ENCODE measurements around the gene ALK.

ALK gene

GRCh38 chr2:29607038-29607420 is 314.4 kb downstream of the ALK start:
- no peak for DNase-seq (ENCODE audit: low read depth)

DNA sequence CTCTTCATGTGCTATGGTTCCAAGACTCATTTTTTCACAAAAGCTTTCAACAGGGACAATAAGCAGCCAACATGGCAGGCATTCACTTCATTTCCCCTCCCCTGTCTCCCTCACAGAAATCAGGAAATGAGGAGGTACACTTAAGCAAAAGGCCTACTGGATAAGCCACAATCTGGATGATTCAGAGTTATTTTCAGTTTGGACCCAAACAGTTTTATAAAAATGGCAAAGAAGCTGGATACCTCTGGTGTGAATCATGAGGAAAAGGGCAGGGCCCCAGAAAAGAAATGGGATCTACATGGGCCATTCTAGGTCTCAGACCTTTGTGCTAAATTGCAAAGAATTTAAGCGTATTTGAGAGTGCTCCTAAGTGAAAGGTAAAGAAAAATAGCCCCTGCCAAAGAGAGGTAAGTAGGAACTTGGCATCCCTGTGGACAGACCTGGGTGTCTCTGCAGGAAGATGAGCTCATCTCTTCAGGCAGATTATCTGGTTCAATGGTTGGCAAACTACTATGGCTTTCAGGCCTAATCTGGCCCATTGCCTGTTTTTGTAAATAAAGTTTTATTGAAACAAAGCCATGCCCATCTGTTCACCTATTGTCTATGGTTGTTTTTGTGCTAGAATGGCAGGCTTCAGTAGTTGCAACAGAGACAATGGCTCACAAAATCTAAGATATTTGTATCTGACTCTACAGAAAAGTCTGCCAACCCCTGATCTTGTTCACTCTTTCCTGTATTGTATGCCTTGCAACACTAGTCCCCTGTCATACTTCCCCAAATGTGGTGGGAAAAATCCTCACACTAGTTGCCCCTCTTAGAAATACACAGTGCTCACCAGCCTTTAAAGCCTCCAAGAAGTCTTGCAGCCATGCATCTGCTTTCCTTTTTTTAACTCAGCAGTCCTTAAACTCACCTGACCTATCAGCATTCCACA is 315.0 kb downstream of the ALK start:
- DNase-seq (ENCODE audit: low read depth) = no peak

- no peak for DNase-seq (ENCODE audit: low read depth)
Measured at GRCh38 chr2:29603341-29603740, 318.0 kb downstream of the ALK start.

DNA sequence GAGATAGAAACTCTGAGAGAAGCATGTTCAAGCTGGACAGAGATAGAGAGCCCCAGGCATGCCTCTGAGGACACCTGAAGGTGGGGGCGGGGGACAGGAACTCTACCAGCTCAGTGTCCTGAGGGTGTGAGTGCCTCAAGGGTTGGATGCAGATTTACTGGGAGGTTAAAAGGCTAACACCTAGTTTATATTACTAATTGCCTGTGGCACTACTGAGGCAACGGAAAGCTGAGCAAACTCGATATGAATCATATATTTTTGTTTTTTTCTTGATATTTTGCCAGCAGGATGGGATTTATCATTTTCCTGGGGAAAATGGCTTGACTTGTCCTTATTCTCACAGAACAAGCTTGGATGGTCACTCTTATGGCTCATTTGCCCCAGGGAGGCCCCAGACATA is 319.5 kb downstream of the ALK start:
- no peak for DNase-seq (ENCODE audit: low read depth)

- no peak for DNase-seq (ENCODE audit: low read depth)
Measured at GRCh38 chr2:29601321-29601720, 320.1 kb downstream of the ALK start.

- DNase-seq (ENCODE audit: low read depth) = no peak
Measured at GRCh38 chr2:29599946-29600345, 321.4 kb downstream of the ALK start.

DNA sequence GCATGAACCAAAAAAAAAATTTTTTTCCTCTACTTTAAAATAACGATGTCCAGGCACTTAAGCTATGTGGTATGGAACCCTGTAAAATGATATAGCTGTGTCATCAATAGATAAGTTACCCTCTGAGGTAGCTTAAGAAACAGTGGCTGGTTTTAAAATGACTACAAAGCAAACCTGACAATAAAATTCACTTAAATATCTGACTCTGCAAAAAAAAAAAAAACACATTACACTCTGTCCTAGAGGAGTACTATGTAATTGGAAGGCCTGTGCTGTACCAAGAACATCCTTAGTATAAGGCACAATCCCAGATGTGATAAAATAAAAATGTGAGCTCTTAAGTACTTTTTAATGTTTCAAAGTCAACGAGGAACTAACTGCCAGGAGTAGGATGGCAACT is 322.4 kb downstream of the ALK start:
- no peak for DNase-seq (ENCODE audit: low read depth)

DNA sequence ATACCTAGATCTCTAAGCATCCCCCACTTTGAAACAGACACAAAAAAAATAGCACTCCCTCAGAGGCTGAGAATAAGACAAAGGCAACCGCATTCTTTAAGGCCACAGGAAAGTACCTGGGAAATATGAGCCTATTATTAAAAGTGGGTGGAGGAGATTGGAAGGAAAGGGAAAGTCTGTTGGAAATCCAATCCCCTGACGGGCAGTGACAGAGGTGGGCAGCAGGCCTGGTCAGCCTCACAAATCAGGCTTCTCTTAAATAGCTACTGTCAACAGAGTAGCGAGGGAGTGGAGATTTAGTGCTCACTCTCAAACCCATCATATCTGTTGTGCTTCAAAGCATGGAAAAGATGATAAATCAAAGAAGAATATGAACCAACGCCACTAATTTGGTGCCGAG is 324.4 kb downstream of the ALK start:
- DNase-seq (ENCODE audit: low read depth) = no peak

GRCh38 chr2:29596584-29596983 is 324.8 kb downstream of the ALK start:
- DNase-seq (ENCODE audit: low read depth) = no peak

DNA sequence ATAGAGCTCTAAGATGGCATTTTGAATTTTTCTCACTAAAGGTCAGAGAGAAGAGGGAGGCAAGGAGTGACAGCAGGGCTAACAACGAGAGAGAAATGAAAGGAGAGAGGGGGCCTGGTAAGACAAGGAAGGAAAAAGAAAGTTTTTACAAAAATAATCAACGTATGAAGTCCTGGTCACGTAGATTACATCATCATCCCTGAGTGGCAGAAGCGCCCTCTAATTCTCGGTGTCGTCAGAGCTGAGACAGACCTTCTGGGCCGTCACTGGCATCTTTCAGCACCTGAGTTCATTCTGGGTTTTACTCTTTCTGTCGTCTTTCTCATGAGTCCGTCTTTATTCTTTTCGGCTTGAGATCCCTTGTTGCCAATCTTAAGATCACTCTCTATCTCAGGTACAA is 329.8 kb downstream of the ALK start:
- no peak for DNase-seq (ENCODE audit: low read depth)

DNA sequence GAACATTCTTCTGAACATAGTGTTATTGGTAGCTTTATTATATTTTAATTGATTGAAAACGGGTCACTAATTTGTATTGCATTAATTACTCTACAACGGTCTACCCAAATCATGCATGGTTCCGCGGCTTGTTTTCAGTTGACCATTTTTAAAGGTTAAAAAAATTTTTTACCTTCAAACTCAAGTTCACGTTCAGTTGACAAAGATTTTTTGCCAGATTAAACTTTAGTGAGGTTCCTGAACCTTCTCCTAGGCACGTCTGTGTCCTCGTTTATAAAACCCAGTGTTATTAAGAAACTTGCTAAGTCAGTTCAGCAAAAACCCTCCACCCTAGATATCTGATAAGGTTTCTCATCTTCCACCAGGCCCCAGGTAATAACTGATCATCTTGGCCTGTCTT is 331.2 kb downstream of the ALK start:
- DNase-seq (ENCODE audit: low read depth) = no peak

- DNase-seq (ENCODE audit: low read depth) = no peak
Measured at GRCh38 chr2:29589440-29590103, 331.8 kb downstream of the ALK start.

DNA sequence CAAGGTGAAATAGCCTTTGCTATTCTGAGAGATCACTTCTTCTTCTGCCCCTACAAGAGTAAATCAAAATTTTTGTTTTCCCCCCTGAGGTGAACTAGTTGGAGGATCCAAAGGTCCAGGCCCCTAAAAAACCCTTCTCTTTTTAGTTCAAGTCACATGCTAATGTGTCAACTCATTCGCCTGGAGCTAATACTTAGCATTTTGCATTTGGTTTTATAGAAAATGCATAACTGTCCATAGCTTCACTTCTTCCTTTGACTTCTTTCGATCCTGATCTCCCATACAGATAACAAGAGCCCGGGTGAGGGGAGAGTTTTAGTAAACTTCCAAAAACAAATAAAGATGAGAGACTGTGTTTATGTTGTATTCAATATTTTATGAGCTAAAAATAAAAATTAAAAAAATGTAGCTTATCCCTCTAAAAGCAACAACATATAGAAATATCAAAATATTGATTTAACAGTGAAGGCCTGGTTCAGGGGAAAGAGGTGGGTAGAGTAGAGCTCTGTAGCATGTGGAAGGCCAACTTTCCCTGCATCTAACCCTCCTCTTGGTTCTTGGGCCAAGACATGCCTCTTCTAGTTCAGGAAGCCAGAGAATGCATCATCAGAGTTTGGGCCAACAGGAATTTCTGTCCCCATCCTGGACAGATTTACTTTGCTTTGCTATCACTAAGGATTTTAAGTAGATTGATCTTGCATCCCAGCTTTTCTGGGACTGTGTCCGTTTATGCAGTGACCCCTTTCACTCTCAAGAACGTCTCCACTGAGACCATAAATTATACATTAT is 333.8 kb downstream of the ALK start:
- DNase-seq (ENCODE audit: low read depth) = no peak

GRCh38 chr2:29586919-29587318 is 334.5 kb downstream of the ALK start:
- DNase-seq (ENCODE audit: low read depth) = no peak

- DNase-seq (ENCODE audit: low read depth) = no peak
Measured at GRCh38 chr2:29583548-29584156, 337.7 kb downstream of the ALK start.

GRCh38 chr2:29583104-29583503 is 338.3 kb downstream of the ALK start:
- DNase-seq (ENCODE audit: low read depth) = no peak

DNA sequence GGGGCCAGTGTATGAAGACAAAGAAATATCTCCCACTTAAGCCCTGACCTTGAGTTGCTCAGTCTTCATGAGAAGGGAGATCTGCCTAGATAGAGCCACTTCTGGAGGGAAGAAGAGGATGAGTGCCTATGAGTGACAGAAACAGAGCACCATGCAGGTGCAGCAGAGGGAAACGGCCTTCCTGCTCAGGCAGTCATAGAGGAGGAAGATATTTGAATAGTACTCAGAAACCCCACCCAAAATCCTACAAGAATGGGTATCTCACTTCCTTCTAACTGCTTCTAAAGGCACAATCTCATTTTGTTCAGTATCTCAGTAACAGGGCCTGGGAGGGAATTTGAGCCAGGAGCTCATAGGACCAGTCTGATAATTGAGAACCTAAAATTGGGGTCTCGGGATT is 339.3 kb downstream of the ALK start:
- DNase-seq (ENCODE audit: low read depth) = no peak

- no peak for DNase-seq (ENCODE audit: low read depth)
Measured at GRCh38 chr2:29580223-29580622, 341.2 kb downstream of the ALK start.

- no peak for DNase-seq (ENCODE audit: low read depth)
Measured at GRCh38 chr2:29579495-29580169, 341.8 kb downstream of the ALK start.

DNA sequence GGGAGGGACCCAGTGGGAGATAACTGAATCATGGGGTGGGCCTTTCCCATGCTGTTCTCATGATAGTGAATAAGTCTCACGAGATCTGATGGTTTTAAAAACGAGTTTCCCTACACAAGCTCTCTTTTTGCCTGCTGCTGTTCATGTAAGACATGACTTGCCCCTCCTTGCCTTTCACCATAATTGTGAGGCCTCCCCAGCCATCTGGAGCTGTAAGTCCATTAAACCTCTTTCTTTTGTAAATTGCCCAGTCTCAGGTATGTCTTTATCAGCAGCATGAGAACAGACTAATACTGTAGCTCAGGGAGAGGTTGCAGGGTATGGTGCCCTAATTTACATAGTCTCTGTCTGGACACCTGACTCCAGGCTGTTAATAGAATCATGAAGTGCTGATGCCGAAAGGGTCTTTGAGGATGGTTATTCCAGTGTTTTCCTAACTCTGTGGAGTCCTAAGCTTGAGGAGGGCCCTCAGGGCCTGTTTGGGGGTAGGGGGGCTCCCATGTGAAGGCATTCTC is 343.2 kb downstream of the ALK start:
- no peak for DNase-seq (ENCODE audit: low read depth)

GRCh38 chr2:29576231-29576630 is 345.2 kb downstream of the ALK start:
- no peak for DNase-seq (ENCODE audit: low read depth)
